SH-SY5Y (cell line): ENCODE results near the gene MRPS9.

ENCODE experiments used
- GATA2 ChIP-seq: IDR thresholded peaks from 2 replicates; pipeline ENCODE4 v1.6.1; 2011; ENCODE audit warnings: mild to moderate bottlenecking, low read depth, low read length
- GATA3 ChIP-seq: IDR thresholded peaks from 2 replicates; pipeline ENCODE4 v1.6.1; 2011; ENCODE audit warnings: low read depth, mild to moderate bottlenecking, low read length, moderate library complexity

MRPS9 gene

DNA sequence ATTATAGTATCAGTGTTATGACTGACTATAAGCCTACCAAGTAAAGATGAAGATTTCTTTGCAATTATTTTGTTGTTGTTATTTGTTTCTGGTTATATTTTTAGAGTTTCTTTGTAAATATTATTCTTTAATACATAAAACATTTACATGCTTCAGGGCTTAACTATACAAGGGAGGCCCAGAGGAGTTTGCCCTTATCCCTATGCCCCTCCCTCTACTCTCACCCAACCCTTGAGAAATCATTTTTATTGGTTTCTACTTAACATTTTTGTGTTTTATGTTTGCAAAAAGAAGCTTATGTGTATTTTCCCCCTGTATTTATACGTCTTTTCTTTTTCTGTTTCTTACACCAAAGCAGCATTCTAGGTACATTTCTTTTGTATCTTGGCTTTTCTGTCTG, 30.5 kb downstream of the MRPS9 start:
- TF ChIP-seq GATA3 (no peak), GATA2 (no peak)

DNA sequence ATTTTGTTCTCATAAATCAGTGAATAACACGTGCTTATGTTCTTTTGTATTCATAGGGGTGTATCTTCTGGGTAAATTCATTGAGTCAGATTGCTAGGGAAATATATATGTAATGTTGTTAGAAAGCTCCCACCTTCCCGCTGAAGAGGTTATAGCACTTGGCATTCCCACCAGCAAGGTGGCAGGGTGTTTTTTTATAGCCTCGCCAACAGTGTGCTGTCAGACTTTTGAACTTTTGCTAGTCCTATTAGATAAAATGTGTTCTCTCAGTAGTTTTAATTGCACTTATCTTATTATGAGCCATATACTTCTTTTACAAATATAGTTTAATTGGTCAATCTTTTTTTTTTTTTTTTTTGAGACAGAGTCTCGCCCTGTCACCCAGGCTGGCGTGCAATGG, 31.0 kb downstream of the MRPS9 start:
- TF ChIP-seq GATA3, result no peak
- no peak for TF ChIP-seq GATA2

DNA sequence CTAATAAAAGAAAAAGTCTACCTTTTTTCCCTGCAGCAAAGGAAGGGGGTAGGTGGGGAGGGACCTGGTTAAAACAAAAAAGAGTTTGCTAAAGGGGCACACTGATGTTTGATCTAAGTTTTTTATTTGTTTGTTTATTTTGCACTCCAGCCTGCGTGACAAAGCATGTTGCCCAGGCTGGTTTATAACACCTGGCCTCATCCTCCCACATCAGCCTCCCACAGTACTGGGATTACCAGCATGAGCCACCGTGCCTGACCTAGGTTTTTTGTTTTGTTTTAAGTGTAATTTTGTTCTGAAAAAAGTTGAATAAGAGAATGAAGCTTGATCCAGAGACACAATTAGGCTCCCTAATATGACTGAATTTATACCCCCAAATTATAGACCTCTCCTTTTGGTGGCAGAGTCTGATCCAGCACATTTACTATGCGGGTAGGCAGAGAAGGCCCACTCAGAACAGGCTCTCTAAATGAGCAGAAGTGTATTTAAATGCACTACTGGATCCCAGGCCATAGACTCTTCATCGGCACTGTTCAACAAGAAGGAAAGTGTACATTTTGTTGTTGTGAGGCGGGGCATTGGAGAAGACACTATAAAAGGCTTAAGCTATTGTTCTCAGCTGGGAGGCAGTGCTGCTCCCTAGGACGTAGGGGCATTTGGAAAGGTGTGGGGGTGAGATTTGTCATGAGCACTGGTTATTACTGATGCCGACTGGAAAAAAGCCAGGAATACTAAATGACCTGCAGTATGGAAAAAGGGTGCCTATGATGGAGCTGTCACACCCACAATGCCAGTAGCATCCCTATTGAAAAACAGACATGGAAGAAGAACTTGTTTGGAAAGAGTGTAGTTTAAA, 32.4 kb downstream of the MRPS9 start:
- no peak for TF ChIP-seq GATA2
- no peak for TF ChIP-seq GATA3

GRCh38 chr2:105071379-105071778, 33.5 kb downstream of the MRPS9 start:
- TF ChIP-seq GATA3 (no peak), GATA2 (no peak)

GRCh38 chr2:105072039-105072438, 34.2 kb downstream of the MRPS9 start:
- TF ChIP-seq GATA3, result no peak
- TF ChIP-seq GATA2, result no peak

GRCh38 chr2:105073591-105073990, 35.7 kb downstream of the MRPS9 start:
- TF ChIP-seq GATA2 (no peak), GATA3 (no peak)

DNA sequence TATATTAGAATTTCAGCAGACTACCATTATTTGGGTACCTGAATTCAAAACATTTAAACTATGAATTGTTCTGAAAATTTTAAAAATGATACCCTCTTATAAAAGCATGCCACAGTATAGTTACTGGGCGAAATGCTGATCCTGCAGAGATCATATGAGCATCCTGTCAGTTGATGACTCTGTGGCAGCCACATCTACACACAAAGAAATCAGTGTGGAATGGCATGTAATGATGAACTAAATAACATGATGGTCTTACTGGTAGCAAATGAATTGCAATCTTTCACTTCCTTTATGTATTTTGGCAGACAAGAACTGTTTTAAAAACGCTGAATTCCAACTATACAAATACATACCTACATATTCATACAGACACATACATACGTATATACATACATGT, 38.3 kb downstream of the MRPS9 start:
- TF ChIP-seq GATA2, result no peak

GRCh38 chr2:105078906-105079495, 41.1 kb downstream of the MRPS9 start:
- TF ChIP-seq GATA2 (no peak), GATA3 (no peak)

GRCh38 chr2:105080461-105080860, 42.6 kb downstream of the MRPS9 start:
- TF ChIP-seq GATA3 (no peak), GATA2 (no peak)

GRCh38 chr2:105081006-105081601, 43.2 kb downstream of the MRPS9 start:
- TF ChIP-seq GATA2, result no peak
- TF ChIP-seq GATA3, result no peak

DNA sequence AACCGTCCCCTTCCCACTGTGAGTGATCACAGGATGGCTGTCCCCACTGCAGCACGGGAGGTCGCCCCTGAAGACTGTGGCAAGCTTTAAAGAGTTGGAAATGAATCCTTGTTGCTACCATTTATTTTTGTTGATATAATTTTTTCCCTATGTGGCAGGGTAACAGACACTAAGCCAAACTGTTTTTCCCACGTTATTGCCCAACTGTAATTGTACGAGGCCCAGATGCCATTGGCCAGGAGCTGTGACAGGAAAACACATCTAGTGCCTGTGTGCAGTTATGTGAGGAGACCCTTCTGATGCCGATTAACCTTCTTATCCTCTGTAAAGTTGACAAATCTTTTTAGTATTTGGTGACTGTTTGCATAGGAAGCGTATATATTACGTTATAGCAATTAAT, 44.2 kb downstream of the MRPS9 start:
- no peak for TF ChIP-seq GATA3
- no peak for TF ChIP-seq GATA2

DNA sequence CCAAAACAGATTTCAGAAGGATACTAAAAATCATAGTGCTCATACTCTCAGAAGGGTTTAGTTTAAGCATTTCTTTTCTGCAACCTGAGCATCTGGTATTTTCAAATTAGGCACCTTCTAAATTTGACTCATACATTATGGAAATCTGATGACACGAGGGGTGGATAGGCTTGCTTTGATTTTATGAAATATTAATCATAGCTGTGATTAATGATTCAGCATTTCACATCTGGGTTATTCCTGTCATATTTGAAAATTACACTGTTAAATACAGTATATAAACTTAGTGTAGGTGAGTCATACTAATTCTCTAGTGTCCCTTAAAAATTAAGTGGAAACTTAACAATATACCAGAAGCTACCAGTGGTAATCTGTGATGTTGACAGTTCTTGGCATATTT, 47.7 kb downstream of the MRPS9 start:
- no peak for TF ChIP-seq GATA3
- TF ChIP-seq GATA2, result no peak

DNA sequence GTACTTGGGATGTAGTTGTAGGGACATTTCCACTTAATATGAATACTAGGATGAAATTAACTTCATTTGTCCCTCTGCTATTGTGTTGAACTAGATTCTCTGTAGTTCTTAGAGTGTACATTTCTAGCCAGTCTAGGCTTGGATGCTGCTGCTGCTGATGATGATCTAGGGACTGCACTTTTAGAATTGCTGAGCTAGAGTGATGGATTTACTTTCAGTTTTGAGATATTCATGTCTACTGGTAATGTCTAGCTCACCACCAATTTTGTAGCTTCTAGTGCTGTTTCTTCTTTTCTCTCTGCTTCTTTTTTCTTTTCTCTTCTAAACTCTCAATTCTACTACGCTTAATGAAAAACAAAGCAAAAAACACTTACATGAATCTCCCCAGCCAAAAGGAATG, 49.4 kb downstream of the MRPS9 start:
- TF ChIP-seq GATA3 (no peak), GATA2 (no peak)

DNA sequence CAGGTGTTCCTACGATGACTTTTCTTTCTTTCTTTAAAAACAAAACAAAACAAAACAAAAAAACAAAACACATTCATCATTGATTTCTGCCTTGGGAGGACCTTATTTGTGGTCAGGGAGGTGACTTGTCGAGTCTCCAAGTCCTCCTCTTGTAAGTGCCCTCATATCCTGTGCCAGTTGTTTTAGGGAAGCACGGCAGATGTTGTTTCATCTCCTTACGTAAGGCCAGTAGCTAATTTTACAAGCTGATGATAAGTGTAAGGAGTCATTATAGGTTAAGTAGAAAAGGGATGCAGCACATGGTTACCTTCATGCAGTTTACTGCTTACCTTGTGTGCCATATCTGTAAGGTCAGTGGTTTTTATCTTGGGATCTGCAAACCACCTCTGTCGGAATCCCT, 52.2 kb downstream of the MRPS9 start:
- TF ChIP-seq GATA3, result no peak

- TF ChIP-seq GATA2, result no peak
- no peak for TF ChIP-seq GATA3
Measured at GRCh38 chr2:105092797-105093196, 54.9 kb downstream of the MRPS9 start.
